Stimulated activated CD4-positive, alpha-beta T cell treated with anti-CD3 and anti-CD28 coated beads, Interleukin-1b, Interleukin-23, amount 100 ng/mL, for 48 hours (primary cell): ENCODE measurements around the gene GALNT9.
"Not testable (repeated sequence)": the region's sequence is repeated elsewhere in the genome, so short reads cannot be mapped to it uniquely, and the experiment has no call there.

ENCODE experiments used
- DNase-seq: peaks from one replicate; pipeline ENCODE4 v3.0.0-alpha.2; 2020

Gene GALNT9

DNA sequence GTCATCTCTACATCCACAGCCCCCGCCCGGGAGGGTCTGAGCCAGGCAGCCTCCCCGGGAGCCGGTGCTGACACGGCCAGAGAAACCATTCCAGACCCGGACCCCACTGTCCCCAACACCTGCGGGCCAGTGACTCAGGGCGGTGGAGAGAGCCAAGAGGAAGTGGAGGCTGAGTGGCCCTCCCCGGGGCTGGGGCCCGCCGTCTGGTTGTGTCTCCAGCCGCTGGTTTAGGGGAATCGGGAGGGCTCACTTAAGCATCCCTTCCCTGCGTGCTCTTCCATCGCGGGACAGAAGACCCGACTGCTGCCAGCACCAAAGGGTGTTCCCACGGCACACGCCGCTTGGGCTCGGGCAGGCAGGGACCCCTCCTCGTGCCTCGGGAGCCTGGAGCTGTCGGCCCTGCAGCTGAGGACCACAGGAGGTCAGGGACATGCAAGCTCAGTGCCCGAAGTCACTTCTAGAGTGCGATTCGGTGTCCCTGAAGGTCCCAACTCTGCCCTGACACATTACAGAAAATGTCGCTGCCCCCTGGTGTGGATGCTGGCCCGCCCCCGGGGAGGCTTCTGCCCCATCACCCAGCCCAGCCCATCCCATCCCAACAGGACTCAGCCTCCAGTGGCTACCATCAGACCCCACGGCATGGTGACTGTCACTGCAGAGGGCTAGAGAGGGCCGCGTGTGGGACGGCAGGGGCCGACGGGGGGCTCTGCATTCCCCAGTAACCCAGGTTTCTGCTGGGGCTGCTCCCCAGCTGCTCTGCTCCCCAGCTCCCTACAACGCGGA, 50.8 kb downstream of the GALNT9 start:
- no peak for DNase-seq

- DNase-seq = no peak
Observed at GRCh38 chr12:132277949-132278348, 51.4 kb downstream of the GALNT9 start.

DNA sequence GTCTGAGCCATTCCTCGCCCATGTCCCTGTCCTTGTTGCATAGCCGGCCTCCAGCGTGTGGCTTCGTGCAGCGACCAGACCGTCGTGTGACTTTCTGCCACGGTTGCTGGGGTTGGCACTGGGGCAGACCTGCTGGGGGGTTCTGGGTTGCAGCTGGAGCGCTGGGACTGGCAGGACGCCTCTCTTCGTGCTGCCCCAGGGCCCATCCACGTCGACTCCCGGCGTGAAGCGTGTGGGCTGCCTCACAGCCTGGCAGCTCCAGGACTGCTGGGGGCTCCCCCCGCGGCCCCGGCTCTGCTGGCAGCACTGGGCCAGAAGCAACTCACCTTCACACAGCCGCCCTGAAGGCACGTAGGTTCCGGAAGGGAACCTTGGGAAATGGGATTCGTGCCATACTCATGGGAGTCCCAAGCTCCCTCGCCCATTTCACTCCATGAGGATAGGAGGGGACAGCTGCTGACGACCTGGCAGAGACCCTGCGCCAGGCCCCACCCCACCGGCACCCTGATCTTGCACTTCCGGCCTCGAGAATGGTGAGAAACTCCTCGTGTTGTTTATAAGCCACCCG, 51.9 kb downstream of the GALNT9 start:
- no peak for DNase-seq

GRCh38 chr12:132276827-132277373, 52.5 kb downstream of the GALNT9 start:
- DNase-seq = no peak

DNA sequence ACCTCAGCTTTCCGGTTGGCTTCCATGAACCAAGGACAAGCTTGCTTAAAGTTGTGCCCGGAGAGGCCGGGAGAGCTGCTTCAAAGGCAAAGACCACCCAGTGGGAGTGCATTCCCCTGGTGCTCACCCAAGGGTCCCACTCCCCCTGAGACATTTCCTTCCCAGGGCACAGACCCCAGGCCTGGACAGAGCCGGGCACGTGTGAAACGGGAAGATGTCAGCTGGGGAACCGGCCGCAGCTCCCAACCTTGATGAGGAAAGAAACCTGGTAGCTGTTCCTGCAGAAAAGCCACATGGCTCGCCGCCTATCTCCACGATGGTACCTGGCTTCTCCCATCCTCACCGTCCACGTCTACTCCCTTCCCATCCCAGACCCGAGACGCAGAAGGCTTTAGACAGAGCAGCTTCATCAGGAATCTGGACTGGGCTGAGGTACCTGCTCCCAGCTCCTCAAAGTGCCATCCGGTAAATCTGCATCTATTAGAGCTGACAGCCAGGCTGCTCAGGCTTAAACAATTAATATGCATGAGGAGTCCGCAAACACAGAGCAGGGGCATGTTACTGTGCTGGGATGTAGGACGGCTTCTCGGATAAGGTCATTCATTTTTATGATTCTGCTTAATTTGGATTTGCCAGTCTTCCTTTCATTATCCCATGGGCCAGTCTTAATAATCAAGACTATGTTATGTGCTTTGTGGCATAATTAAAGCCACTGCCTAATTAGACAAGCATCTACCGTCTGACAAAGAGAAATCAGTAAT, 53.1 kb downstream of the GALNT9 start:
- DNase-seq = no peak

DNA sequence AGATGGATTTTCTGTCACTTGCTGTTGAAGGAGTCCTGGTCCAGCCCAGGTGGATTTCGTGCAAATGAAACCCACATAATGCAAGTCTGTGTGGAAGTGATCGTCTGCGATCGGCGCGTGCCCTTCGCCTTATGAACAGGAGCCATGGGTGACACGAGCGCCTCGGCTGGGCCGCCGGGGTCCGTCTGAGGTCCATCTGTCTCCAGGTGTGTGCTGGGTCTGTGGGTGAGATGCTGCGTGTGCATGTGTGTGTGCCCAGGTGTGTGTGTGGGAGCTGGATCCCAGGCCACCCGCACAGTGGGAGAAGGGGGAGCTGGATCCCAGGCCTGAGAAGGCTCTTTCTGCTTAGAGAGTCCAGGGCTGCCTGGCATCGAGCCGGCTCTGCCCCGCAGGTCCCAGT, 53.8 kb downstream of the GALNT9 start:
- no peak for DNase-seq

- DNase-seq = no peak
Observed at GRCh38 chr12:132275110-132275531, 54.3 kb downstream of the GALNT9 start.

DNA sequence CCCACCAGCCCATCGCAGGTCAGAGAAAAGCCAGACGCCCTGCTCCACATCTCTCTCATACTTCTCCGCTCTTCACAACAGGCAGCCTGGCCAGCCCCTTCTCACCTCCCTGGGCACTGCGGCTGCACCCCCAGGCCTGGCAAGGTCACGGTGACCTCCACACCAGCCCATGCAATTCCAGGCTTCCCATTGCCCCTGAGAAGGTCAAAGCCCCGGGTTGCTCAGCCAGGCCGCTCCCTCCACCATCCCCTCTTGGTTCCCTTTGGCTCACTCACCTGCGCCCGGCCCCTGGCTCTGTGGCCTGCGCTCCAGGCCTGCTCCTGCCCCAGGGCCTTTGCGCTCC, 55.4 kb downstream of the GALNT9 start:
- no peak for DNase-seq

DNA sequence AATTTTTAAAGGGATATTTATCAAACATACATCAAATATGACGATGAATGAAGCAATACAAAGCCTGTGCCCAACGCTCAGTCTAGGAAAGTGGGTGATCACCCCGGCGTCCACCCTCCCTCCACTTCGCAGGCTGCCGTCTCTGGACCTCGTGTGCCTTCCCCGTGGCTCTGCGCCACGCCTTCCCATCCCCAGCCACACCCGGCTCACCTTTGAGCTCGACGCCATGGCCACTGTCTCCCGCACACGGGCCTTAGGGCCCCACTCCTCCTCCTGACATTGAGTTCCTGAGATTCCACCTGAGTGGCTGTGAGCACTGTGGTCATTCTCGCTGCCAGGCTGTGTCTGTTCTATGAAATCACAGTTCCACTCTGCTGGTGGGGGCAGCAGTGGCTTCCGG, 56.7 kb downstream of the GALNT9 start:
- DNase-seq = no peak

DNA sequence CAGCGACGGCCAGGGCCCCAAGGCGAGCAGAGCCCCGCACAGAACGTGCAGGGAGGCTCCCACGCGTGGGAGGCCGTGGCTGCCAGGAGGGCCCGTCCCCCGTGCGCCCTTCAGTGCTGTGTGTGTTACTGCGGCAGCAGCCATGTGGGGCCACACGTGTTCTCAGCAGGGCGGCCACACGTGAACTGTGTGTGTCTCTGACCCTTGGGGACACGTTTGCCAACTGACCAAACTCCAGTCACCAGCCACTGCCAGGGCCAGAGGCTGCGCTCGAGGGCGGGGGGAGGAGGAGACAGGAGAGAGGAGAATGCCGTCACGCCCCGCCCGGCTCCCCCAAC, 57.7 kb downstream of the GALNT9 start:
- no peak for DNase-seq

GRCh38 chr12:132270969-132271754, 58.2 kb downstream of the GALNT9 start:
- DNase-seq = no peak

GRCh38 chr12:132270516-132270915, 58.9 kb downstream of the GALNT9 start:
- no peak for DNase-seq

- DNase-seq = no peak
Observed at GRCh38 chr12:132269271-132269968, 60.0 kb downstream of the GALNT9 start.

- DNase-seq = no peak
Observed at GRCh38 chr12:132268674-132269073, 60.7 kb downstream of the GALNT9 start.

DNA sequence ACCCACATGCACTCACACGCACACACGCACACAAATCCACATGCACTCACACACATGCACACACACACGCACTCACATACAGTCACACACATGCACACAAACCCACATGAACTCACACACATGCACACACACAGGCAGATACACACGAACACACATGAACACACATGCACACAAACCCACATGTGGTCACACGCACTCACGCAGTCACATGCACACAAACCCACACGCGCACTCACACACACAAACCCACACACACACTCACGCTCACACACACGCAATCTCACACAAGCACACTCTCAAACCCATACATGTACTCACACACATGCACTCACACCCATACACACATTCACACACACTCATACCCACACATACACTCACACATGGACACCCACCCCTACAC, 61.5 kb downstream of the GALNT9 start:
- DNase-seq = no peak

GRCh38 chr12:132266802-132267201, 62.6 kb downstream of the GALNT9 start:
- no peak for DNase-seq

DNA sequence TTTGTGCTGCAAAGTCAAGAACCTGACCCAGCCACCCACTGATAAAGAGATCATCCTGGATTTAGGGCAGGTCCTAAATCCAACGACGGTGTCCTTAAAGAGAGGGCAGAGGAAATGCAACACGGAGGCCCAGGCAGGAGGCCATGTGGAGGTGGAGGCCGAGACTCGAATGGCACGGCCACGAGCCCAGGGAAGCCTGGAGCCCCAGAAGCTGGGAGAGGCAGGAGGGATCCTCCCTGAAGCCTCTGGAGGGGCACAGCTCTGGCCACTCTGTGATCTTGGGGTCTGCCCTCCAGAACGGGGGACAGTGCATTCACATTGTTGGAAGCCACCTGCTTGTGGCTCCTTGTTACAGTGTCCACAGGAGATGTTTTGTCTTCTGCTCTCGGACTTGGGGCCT, 63.0 kb downstream of the GALNT9 start:
- DNase-seq = no peak

DNA sequence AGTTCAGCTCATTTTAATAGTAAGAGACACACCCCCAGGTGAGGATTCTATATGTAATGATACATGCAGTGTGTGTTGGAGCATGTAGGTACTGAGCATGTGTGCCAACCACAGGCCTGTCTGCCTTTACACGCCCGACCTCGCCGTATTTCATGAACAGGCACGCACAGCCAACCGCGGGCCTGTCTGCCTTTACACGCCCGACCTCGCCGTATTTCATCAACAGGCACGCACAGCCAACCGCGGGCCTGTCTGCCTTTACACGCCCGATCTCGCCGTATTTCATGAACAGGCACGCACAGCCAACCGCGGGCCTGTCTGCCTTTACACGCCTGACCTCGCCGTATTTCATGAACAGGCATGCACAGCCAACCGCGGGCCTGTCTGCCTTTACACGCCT, 63.6 kb downstream of the GALNT9 start:
- not testable (repeated sequence) for DNase-seq

DNA sequence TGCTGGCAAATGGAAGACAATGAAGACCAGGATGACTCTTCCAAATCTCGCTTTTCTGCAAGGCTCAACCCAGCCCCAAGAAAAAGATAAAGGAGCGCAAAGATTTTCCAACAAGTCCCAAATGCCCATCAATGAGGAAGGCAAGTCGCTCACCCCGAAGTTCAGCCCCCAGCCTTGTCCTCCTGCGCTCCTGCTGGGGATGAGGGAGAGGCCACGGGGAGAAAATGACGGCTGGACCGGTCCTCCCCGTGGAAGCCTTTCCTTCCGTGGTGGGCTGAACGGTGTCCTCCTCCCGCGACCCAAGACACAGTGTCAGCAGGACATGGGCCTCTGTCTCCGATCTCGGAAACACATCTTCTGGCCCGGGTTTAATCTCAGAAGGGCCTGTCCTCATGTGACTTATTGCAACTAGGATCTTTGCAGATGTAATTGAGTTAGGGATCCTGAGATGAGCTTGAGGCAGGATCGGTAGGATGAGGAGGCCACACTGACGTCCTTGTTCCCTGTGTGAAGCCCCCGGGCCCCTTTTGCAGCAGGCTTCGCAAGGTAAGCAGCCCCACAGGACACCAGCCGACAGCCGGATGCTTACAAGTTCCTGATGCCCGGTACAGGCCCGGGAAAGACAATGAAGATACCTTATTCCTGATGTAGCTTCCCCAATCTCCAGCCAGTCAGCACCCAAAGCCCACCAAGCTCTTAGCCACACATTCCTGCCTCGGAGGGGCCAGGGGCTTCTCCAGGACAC, 64.2 kb downstream of the GALNT9 start:
- DNase-seq = no peak

GRCh38 chr12:132264086-132265010, 65.0 kb downstream of the GALNT9 start:
- DNase-seq = no peak
